ENCODE measurements around the gene BEND6.
A peak's percentile ranks its signal among the peaks of the same experiment; 100 is the strongest.

The BEND6 gene

GRCh38 chr6:56986611-56987010, 31.7 kb downstream of the BEND6 start:
- Histone ChIP-seq H3K27ac (no peak overlapping the region), H3K36me3 (replicated peaks) (no peaks in the 10 kb centered on the region), H3K4me3 (ENCODE audit: low read depth, low read length) (no peak overlapping the region), H3K27me3 (replicated peaks) (no peaks in the 10 kb centered on the region)
- no peak for TF ChIP-seq CTCF (IDR thresholded peaks at IDR 0.05; ENCODE audit: low read depth, low read length, missing control alignments)
- DNase-seq: no peak
- in situ Hi-C loops (cut with HindIII; ENCODE audit: low pct_ligation_motif_present, low sequenced_read_pairs): no loop called here

GRCh38 chr6:56988145-56988544, 33.2 kb downstream of the BEND6 start:
- DNase-seq: no peak
- Histone ChIP-seq H3K27me3 (replicated peaks) (no peaks in the 10 kb centered on the region), H3K27ac (no peak overlapping the region), H3K36me3 (replicated peaks) (no peaks in the 10 kb centered on the region), H3K4me3 (ENCODE audit: low read depth, low read length) (no peak overlapping the region)
- TF ChIP-seq CTCF (IDR thresholded peaks at IDR 0.05; ENCODE audit: low read depth, low read length, missing control alignments): no peak
- in situ Hi-C loops (cut with HindIII; ENCODE audit: low pct_ligation_motif_present, low sequenced_read_pairs): no loop called here

GRCh38 chr6:56992036-56992435, 37.1 kb downstream of the BEND6 start:
- H3K4me3 ChIP-seq (ENCODE audit: low read depth, low read length): no peak overlapping the region
- no peak for TF ChIP-seq CTCF (IDR thresholded peaks at IDR 0.05; ENCODE audit: low read depth, low read length, missing control alignments)

GRCh38 chr6:56992703-56993102, 37.8 kb downstream of the BEND6 start:
- DNase-seq: no peak
- in situ Hi-C loops (cut with HindIII; ENCODE audit: low pct_ligation_motif_present, low sequenced_read_pairs): no loop called here
- no peak overlapping the region for H3K4me3 ChIP-seq (ENCODE audit: low read depth, low read length)

More at GRCh38 chr6:56992036-56992435, 37.1 kb downstream of the BEND6 start:
- DNase-seq: no peak
- Histone ChIP-seq H3K27me3 (replicated peaks) (no peaks in the 10 kb centered on the region), H3K36me3 (replicated peaks) (no peaks in the 10 kb centered on the region), H3K27ac (no peak overlapping the region)
- in situ Hi-C loops (cut with HindIII; ENCODE audit: low pct_ligation_motif_present, low sequenced_read_pairs): no loop called here

GRCh38 chr6:56995347-56995902, 40.5 kb downstream of the BEND6 start:
- no peaks in the 10 kb centered on the region for H3K27me3 ChIP-seq (replicated peaks)
- peak; percentile 25 for TF ChIP-seq CTCF (IDR thresholded peaks at IDR 0.05; ENCODE audit: low read depth, low read length, missing control alignments)
- no peak for DNase-seq
- no peak overlapping the region for H3K27ac ChIP-seq
- no peak overlapping the region for H3K4me3 ChIP-seq (ENCODE audit: low read depth, low read length)
- H3K36me3 ChIP-seq (replicated peaks): no peaks in the 10 kb centered on the region
- in situ Hi-C loops (cut with HindIII; ENCODE audit: low pct_ligation_motif_present, low sequenced_read_pairs): no loop called here

More at GRCh38 chr6:56992703-56993102, 37.8 kb downstream of the BEND6 start:
- no peaks in the 10 kb centered on the region for H3K27me3 ChIP-seq (replicated peaks)
- TF ChIP-seq CTCF (IDR thresholded peaks at IDR 0.05; ENCODE audit: low read depth, low read length, missing control alignments): no peak
- H3K36me3 ChIP-seq (replicated peaks): no peaks in the 10 kb centered on the region
- no peak overlapping the region for H3K27ac ChIP-seq

- TF ChIP-seq CTCF (IDR thresholded peaks at IDR 0.05; ENCODE audit: low read depth, low read length, missing control alignments): no peak
- Histone ChIP-seq H3K4me3 (ENCODE audit: low read depth, low read length) (no peak overlapping the region), H3K36me3 (replicated peaks) (no peaks in the 10 kb centered on the region), H3K27me3 (replicated peaks) (no peaks in the 10 kb centered on the region), H3K27ac (no peak overlapping the region)
- in situ Hi-C loops (cut with HindIII; ENCODE audit: low pct_ligation_motif_present, low sequenced_read_pairs): no loop called here
- no peak for DNase-seq
Observed at GRCh38 chr6:56996401-56996800, 41.5 kb downstream of the BEND6 start.

Data from brain microvascular endothelial cell (primary cell).